Endothelial cell of umbilical vein (primary cell): ENCODE results near the gene ANP32B.
"Not testable (repeated sequence)": the region's sequence is repeated elsewhere in the genome, so short reads cannot be mapped to it uniquely, and the experiment has no call there.

ENCODE experiments used
- CTCF ChIP-seq, 2 donors: IDR thresholded peaks; 1 replicate in 1 of 2; 2 replicates in 1 of 2; pipeline ENCODE4 v1.5.1; 2011; ENCODE audit warnings: low read length in 2 of 2, mild to moderate bottlenecking in 2 of 2, moderate library complexity in 2 of 2, control low read depth in 1 of 2, inconsistent platforms in 1 of 2, low read depth in 1 of 2; ENCODE audit not compliant: insufficient read depth in 1 of 2; ENCODE audit errors: extremely low read depth in 1 of 2
- EZH2 ChIP-seq: IDR thresholded peaks from 2 replicates; pipeline ENCODE4 v1.6.1; 2012; ENCODE audit warnings: borderline replicate concordance, low read depth, mild to moderate bottlenecking, moderate library complexity, low read length, inconsistent platforms; ENCODE audit not compliant: severe bottlenecking
- FOS ChIP-seq: IDR thresholded peaks from 2 replicates; pipeline ENCODE4 v1.6.1; 2011; ENCODE audit warnings: mild to moderate bottlenecking, low read length, moderate library complexity, borderline replicate concordance; ENCODE audit not compliant: insufficient read depth
- JUN ChIP-seq: IDR thresholded peaks from 2 replicates; pipeline ENCODE4 v1.6.1; 2011; ENCODE audit warnings: borderline replicate concordance, low read depth; ENCODE audit not compliant: insufficient read length, insufficient read depth
- MAX ChIP-seq: IDR thresholded peaks from 2 replicates; pipeline ENCODE4 v1.6.1; 2011; ENCODE audit not compliant: insufficient read depth, insufficient read length
- MYC ChIP-seq: IDR thresholded peaks from one replicate; pipeline ENCODE4 v1.6.1; 2011; ENCODE audit warnings: mild to moderate bottlenecking, low read depth, low read length
- POLR2A ChIP-seq: IDR thresholded peaks from 2 replicates; pipeline ENCODE4 v1.6.1; 2012; ENCODE audit warnings: low read depth, mild to moderate bottlenecking, control low read depth, low read length
- POLR2AphosphoS5 ChIP-seq: IDR thresholded peaks from 2 replicates; pipeline ENCODE4 v1.6.1; 2012; ENCODE audit warnings: low read depth, mild to moderate bottlenecking, control low read depth, low read length, moderate library complexity; ENCODE audit not compliant: insufficient read depth

GRCh38 chr9:98019869-98020268 is 36.7 kb downstream of the ANP32B start:
- TF ChIP-seq CTCF (IDR thresholded peaks at IDR 0.05; ENCODE audit: extremely low read depth in 1 of 2, insufficient read depth in 1 of 2, low read depth in 1 of 2, low read length in 2 of 2); POLR2AphosphoS5; POLR2A; JUN; EZH2; FOS; MAX; MYC: not testable (repeated sequence)
